SU-DHL-6 (cell line): ENCODE measurements around the gene NFIX.

Experiments
- H2AFZ ChIP-seq: fragments of 200-600 bp; sonication (generic); 2 replicates; pipeline ENCODE4 v1.6.1; 2014; ENCODE audit warnings: low read depth, mild to moderate bottlenecking, moderate library complexity, mixed read lengths, antibody characterized with exemption, low read length; ENCODE audit not compliant: severe bottlenecking
- H3F3A ChIP-seq: fragments of 200-600 bp; shearing (Covaris generic); 2 replicates; pipeline ENCODE4 v1.6.0; 2016; ENCODE audit warnings: antibody characterized with exemption, mild to moderate bottlenecking; ENCODE audit not compliant: insufficient read depth
- H3K27ac ChIP-seq: fragments of 200-600 bp; sonication (generic); 2 replicates; pipeline ENCODE4 v1.5.1; 2016; ENCODE audit warnings: low read depth, mild to moderate bottlenecking, low read length, moderate library complexity, mixed read lengths
- H3K27me3 ChIP-seq: fragments of 200-600 bp; sonication (generic), shearing (Covaris generic); 2 replicates; pipeline ENCODE4 v1.6.0; 2014; ENCODE audit warnings: mild to moderate bottlenecking, low read length
- H3K36me3 ChIP-seq: fragments of 200-600 bp; sonication (generic); 2 replicates; pipeline ENCODE4 v1.6.1; 2014; ENCODE audit warnings: mild to moderate bottlenecking, low read length, mixed read lengths
- H3K4me2 ChIP-seq: fragments of 300-600, 200-600 bp; shearing (Covaris generic), sonication (generic); 2 replicates; pipeline ENCODE4 v1.6.0; 2014; ENCODE audit warnings: low read length, low read depth, mild to moderate bottlenecking; ENCODE audit not compliant: poor library complexity, severe bottlenecking
- H3K4me3 ChIP-seq: fragments of 200-600 bp; sonication (generic); 2 replicates; pipeline ENCODE4 v1.5.1; 2014; ENCODE audit warnings: antibody characterized with exemption, low read length, mild to moderate bottlenecking, mixed read lengths; ENCODE audit not compliant: insufficient read depth, poor library complexity, severe bottlenecking
- H3K79me2 ChIP-seq: fragments of 200-600 bp; sonication (generic); 2 replicates; pipeline ENCODE4 v1.6.1; 2014; ENCODE audit warnings: mild to moderate bottlenecking, low read length, moderate library complexity; ENCODE audit not compliant: insufficient read depth
- H3K9ac ChIP-seq: fragments of 200-600 bp; sonication (generic); 2 replicates; pipeline ENCODE4 v1.7.0; 2014; ENCODE audit warnings: mild to moderate bottlenecking, low read length
- H3K9me2 ChIP-seq: fragments of 200-600 bp; sonication (generic); replicated peaks from 2 replicates; pipeline ENCODE4 v1.6.1; 2014; ENCODE audit warnings: low read length; ENCODE audit not compliant: insufficient read depth
- H3K9me3 ChIP-seq: fragments of 200-600 bp; sonication (generic); 2 replicates; pipeline ENCODE4 v1.6.1; 2014; ENCODE audit warnings: low read length, mixed read lengths; ENCODE audit not compliant: insufficient read depth
- H4K20me1 ChIP-seq: fragments of 200-600 bp; sonication (generic); 2 replicates; pipeline ENCODE4 v1.6.1; 2014; ENCODE audit warnings: low read depth, mild to moderate bottlenecking, antibody characterized with exemption, low read length, moderate library complexity, mixed read lengths
- EZH2phosphoT487 ChIP-seq: fragments of 200-600 bp; sonication (generic), shearing (Covaris generic); conservative IDR thresholded peaks from 2 replicates; pipeline ENCODE4 v1.6.1; 2018; ENCODE audit warnings: mild to moderate bottlenecking, antibody characterized with exemption, low read length, moderate library complexity, mixed read lengths
- TF ChIP-seq, protein P1 (sequence below): fragments of 200-600 bp; sonication (generic); IDR thresholded peaks from one replicate; pipeline ENCODE4 v1.5.1; 2017; ENCODE audit warnings: antibody characterized with exemption, mild to moderate bottlenecking, low read length, moderate library complexity; ENCODE audit not compliant: insufficient read depth, poor library complexity, severe bottlenecking

Gene NFIX

DNA sequence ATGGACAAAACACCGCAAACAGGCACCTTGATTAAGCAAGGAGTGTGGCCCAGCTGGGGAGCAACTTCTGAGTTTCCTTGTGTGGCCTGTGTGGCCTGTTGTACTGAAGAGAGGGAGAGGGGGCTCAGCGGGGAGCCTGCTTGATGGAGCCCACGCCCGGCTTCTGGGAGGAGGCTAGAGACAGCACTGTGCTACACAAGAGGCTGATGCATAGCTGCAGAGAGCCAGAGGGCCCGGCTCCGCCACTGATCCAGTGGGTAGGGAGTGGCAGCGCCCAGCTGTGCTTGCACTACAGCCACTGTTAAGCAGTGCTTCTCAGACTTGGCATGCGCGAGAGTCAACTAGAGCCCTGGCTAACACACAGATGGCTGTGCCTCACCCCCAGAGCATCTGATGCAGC lies 88.4 kb downstream of the NFIX start:
- Histone ChIP-seq H3K36me3 (no peaks in the 10 kb centered on the region), H3K4me3 (no peak overlapping the region)

DNA sequence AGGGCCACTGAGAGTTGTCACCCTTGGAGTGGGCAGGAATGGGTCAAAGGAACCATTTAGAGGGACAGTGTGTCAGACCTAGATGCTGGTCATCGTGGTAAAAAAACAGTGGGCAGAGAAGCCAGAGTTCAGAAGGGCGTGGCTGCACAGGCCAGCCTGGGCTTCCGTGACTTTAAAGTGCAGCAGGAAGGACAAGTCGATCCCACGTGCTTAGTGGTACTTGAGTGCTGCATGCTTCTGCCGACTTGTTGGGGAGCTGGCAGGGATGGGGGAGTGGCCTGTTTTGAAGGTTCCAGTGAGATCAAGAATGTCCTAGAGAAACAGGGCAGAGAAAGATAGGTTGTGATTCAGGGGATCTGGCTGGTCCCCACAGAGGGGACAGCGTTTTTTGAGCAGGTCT lies 90.4 kb downstream of the NFIX start:
- TF ChIP-seq, protein P1, sequence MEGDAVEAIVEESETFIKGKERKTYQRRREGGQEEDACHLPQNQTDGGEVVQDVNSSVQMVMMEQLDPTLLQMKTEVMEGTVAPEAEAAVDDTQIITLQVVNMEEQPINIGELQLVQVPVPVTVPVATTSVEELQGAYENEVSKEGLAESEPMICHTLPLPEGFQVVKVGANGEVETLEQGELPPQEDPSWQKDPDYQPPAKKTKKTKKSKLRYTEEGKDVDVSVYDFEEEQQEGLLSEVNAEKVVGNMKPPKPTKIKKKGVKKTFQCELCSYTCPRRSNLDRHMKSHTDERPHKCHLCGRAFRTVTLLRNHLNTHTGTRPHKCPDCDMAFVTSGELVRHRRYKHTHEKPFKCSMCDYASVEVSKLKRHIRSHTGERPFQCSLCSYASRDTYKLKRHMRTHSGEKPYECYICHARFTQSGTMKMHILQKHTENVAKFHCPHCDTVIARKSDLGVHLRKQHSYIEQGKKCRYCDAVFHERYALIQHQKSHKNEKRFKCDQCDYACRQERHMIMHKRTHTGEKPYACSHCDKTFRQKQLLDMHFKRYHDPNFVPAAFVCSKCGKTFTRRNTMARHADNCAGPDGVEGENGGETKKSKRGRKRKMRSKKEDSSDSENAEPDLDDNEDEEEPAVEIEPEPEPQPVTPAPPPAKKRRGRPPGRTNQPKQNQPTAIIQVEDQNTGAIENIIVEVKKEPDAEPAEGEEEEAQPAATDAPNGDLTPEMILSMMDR = no peak
- TF ChIP-seq EZH2phosphoT487 = no peak

More for the DNA sequence above, 88.4 kb downstream of the NFIX start:
- Histone ChIP-seq H2AFZ (no peak overlapping the region), H3K27me3 (no peaks in the 10 kb centered on the region), H3K4me2 (no peak overlapping the region), H3F3A (no peaks in the 10 kb centered on the region), H3K27ac (no peak overlapping the region), H3K9ac (no peak overlapping the region), H3K9me2 (no peaks in the 10 kb centered on the region), H4K20me1 (no peaks in the 10 kb centered on the region), H3K9me3 (no peaks in the 10 kb centered on the region), H3K79me2 (no peaks in the 10 kb centered on the region)
- TF ChIP-seq, protein P1 = no peak
- no peak for TF ChIP-seq EZH2phosphoT487

DNA sequence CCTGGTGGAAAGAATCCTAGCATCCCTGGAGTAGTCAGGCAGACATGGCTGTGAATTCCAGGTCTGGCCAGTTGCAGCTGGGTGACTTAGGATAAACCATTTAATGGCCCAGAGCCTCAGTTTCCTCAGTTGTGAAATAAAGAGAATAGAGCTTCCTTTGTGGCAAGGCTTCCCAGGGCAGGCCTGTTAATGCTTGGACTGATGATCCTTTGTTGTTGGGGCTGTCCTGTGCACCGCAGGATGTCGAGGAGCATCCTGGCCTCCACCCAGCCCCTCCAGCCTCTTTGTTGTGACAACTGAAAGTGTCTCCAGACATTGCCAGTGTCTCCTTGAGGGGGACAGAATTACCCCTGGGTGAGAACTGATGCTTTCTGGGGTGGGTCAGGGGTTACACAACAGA lies 91.1 kb downstream of the NFIX start:
- Histone ChIP-seq H2AFZ (no peak overlapping the region), H3K9me2 (no peaks in the 10 kb centered on the region), H3K27ac (no peak overlapping the region), H3K27me3 (no peaks in the 10 kb centered on the region), H3K79me2 (no peaks in the 10 kb centered on the region), H3K36me3 (no peaks in the 10 kb centered on the region), H3K9ac (no peak overlapping the region), H3K4me3 (no peak overlapping the region), H3K9me3 (no peaks in the 10 kb centered on the region), H3F3A (no peaks in the 10 kb centered on the region), H4K20me1 (no peaks in the 10 kb centered on the region), H3K4me2 (no peak overlapping the region)
- no peak for TF ChIP-seq EZH2phosphoT487
- TF ChIP-seq, protein P1 = no peak

More for the DNA sequence above, 90.4 kb downstream of the NFIX start:
- no peaks in the 10 kb centered on the region for H3F3A ChIP-seq
- no peaks in the 10 kb centered on the region for H4K20me1 ChIP-seq
- no peak overlapping the region for H3K4me2 ChIP-seq
- H3K36me3 ChIP-seq = no peaks in the 10 kb centered on the region
- no peaks in the 10 kb centered on the region for H3K27me3 ChIP-seq
- no peak overlapping the region for H3K9ac ChIP-seq
- H3K27ac ChIP-seq = no peak overlapping the region
- no peaks in the 10 kb centered on the region for H3K9me2 ChIP-seq
- H3K79me2 ChIP-seq = no peaks in the 10 kb centered on the region
- no peaks in the 10 kb centered on the region for H3K9me3 ChIP-seq
- H2AFZ ChIP-seq = no peak overlapping the region
- no peak overlapping the region for H3K4me3 ChIP-seq
